SK-N-SH (cell line): ENCODE data around the gene LRRN4CL.

ENCODE experiments used
- EP300 ChIP-seq, 2 experiments: IDR thresholded peaks; 2 replicates each; pipeline versions ENCODE4 v1.4.0 to v1.6.1; 2012; ENCODE audit warnings: borderline replicate concordance in 1 of 2, low read depth in 1 of 2, low read length in 1 of 2
- EZH2phosphoT487 ChIP-seq: fragments of 200-600 bp; sonication (generic); IDR thresholded peaks from 2 replicates; pipeline ENCODE4 v1.6.1; 2017; ENCODE audit warnings: low read depth, mixed run types, mild to moderate bottlenecking, antibody characterized with exemption, moderate library complexity, borderline replicate concordance
- FOXM1 ChIP-seq: IDR thresholded peaks from 2 replicates; pipeline ENCODE4 v1.4.0; 2012; ENCODE audit warnings: low read depth, mild to moderate bottlenecking
- MXI1 ChIP-seq: IDR thresholded peaks from 2 replicates; pipeline ENCODE4 v1.6.1; 2012; ENCODE audit warnings: mild to moderate bottlenecking, low read depth, low read length, improper control_type of control experiment
- RCOR1 ChIP-seq: fragments of 150-350 bp; IDR thresholded peaks from 2 replicates; pipeline ENCODE4 v1.6.1; 2017; ENCODE audit warnings: antibody characterized with exemption, low read length
- RFX5 ChIP-seq: IDR thresholded peaks from 2 replicates; pipeline ENCODE4 v1.6.1; 2012; ENCODE audit warnings: mild to moderate bottlenecking, improper control_type of control experiment, low read length
- TCF12 ChIP-seq: IDR thresholded peaks from 2 replicates; pipeline ENCODE4 v1.4.0; 2012
- TF ChIP-seq, protein P1 (sequence below): fragments of 200-600 bp; sonication (generic); IDR thresholded peaks from 2 replicates; pipeline ENCODE4 v1.6.1; 2017; ENCODE audit warnings: antibody characterized with exemption, mild to moderate bottlenecking, moderate library complexity
- TF ChIP-seq, protein P2 (sequence below): fragments of 150-350 bp; IDR thresholded peaks from 2 replicates; pipeline ENCODE4 v1.6.1; 2016; ENCODE audit warnings: mild to moderate bottlenecking, low read depth, low read length
- TF ChIP-seq, protein P3 (sequence below): IDR thresholded peaks from 2 replicates; pipeline ENCODE4 v1.6.1; 2012; ENCODE audit warnings: mild to moderate bottlenecking, low read depth, low read length, moderate library complexity
- TF ChIP-seq, protein P4 (sequence below): fragments of 150-350 bp; IDR thresholded peaks from 2 replicates; pipeline ENCODE4 v1.6.1; 2017; ENCODE audit warnings: antibody characterized with exemption, low read length, low read depth, borderline replicate concordance

DNA sequence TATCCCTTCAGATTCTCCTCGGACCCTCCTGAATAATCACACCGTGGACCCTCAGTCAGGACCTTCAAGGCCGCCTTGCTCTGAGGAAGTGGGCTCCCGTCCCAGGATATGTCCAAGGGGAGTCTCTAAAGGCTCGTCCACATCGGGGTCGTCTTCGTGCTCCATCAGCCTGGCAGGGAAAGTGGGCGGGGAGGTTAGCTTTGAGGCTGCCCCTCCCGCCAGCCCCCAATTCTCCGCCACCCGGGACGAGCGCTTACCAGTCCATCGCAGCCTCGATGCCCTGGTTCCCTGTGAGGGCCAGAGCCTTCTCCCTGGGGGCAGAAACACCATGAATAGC, 10.9 kb downstream of the LRRN4CL start:
- TF ChIP-seq RCOR1 (no peak), RFX5 (no peak), EP300 (IDR thresholded peaks at IDR 0.05; ENCODE audit: borderline replicate concordance in 1 of 2, low read depth in 1 of 2, low read length in 1 of 2) (no peak), MXI1 (no peak), FOXM1 (no peak), EZH2phosphoT487 (no peak), TCF12 (no peak)
- TF ChIP-seq, protein P1, sequence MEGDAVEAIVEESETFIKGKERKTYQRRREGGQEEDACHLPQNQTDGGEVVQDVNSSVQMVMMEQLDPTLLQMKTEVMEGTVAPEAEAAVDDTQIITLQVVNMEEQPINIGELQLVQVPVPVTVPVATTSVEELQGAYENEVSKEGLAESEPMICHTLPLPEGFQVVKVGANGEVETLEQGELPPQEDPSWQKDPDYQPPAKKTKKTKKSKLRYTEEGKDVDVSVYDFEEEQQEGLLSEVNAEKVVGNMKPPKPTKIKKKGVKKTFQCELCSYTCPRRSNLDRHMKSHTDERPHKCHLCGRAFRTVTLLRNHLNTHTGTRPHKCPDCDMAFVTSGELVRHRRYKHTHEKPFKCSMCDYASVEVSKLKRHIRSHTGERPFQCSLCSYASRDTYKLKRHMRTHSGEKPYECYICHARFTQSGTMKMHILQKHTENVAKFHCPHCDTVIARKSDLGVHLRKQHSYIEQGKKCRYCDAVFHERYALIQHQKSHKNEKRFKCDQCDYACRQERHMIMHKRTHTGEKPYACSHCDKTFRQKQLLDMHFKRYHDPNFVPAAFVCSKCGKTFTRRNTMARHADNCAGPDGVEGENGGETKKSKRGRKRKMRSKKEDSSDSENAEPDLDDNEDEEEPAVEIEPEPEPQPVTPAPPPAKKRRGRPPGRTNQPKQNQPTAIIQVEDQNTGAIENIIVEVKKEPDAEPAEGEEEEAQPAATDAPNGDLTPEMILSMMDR = no peak
- TF ChIP-seq, protein P2, sequence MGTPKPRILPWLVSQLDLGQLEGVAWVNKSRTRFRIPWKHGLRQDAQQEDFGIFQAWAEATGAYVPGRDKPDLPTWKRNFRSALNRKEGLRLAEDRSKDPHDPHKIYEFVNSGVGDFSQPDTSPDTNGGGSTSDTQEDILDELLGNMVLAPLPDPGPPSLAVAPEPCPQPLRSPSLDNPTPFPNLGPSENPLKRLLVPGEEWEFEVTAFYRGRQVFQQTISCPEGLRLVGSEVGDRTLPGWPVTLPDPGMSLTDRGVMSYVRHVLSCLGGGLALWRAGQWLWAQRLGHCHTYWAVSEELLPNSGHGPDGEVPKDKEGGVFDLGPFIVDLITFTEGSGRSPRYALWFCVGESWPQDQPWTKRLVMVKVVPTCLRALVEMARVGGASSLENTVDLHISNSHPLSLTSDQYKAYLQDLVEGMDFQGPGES = no peak
- TF ChIP-seq, protein P3, sequence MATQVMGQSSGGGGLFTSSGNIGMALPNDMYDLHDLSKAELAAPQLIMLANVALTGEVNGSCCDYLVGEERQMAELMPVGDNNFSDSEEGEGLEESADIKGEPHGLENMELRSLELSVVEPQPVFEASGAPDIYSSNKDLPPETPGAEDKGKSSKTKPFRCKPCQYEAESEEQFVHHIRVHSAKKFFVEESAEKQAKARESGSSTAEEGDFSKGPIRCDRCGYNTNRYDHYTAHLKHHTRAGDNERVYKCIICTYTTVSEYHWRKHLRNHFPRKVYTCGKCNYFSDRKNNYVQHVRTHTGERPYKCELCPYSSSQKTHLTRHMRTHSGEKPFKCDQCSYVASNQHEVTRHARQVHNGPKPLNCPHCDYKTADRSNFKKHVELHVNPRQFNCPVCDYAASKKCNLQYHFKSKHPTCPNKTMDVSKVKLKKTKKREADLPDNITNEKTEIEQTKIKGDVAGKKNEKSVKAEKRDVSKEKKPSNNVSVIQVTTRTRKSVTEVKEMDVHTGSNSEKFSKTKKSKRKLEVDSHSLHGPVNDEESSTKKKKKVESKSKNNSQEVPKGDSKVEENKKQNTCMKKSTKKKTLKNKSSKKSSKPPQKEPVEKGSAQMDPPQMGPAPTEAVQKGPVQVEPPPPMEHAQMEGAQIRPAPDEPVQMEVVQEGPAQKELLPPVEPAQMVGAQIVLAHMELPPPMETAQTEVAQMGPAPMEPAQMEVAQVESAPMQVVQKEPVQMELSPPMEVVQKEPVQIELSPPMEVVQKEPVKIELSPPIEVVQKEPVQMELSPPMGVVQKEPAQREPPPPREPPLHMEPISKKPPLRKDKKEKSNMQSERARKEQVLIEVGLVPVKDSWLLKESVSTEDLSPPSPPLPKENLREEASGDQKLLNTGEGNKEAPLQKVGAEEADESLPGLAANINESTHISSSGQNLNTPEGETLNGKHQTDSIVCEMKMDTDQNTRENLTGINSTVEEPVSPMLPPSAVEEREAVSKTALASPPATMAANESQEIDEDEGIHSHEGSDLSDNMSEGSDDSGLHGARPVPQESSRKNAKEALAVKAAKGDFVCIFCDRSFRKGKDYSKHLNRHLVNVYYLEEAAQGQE = no peak
- TF ChIP-seq, protein P4, sequence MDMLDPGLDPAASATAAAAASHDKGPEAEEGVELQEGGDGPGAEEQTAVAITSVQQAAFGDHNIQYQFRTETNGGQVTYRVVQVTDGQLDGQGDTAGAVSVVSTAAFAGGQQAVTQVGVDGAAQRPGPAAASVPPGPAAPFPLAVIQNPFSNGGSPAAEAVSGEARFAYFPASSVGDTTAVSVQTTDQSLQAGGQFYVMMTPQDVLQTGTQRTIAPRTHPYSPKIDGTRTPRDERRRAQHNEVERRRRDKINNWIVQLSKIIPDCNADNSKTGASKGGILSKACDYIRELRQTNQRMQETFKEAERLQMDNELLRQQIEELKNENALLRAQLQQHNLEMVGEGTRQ = no peak
